GM10266 (cell line): Measurements from ENCODE around the gene JAKMIP3.

Source experiments
- DNase-seq: peaks from one replicate; pipeline ENCODE4 v3.0.0; 2012; ENCODE audit errors: extremely low spot score
- TF ChIP-seq, protein P1 (sequence below): IDR thresholded peaks from 2 replicates; pipeline ENCODE4 v1.5.1; 2012; ENCODE audit warnings: mild to moderate bottlenecking, low read depth; ENCODE audit not compliant: control insufficient read depth, insufficient read depth; ENCODE audit errors: missing control alignments

The JAKMIP3 gene

GRCh38 chr10:132112611-132113010 is 46.9 kb downstream of the JAKMIP3 start:
- no peak for DNase-seq
- TF ChIP-seq, protein P1, sequence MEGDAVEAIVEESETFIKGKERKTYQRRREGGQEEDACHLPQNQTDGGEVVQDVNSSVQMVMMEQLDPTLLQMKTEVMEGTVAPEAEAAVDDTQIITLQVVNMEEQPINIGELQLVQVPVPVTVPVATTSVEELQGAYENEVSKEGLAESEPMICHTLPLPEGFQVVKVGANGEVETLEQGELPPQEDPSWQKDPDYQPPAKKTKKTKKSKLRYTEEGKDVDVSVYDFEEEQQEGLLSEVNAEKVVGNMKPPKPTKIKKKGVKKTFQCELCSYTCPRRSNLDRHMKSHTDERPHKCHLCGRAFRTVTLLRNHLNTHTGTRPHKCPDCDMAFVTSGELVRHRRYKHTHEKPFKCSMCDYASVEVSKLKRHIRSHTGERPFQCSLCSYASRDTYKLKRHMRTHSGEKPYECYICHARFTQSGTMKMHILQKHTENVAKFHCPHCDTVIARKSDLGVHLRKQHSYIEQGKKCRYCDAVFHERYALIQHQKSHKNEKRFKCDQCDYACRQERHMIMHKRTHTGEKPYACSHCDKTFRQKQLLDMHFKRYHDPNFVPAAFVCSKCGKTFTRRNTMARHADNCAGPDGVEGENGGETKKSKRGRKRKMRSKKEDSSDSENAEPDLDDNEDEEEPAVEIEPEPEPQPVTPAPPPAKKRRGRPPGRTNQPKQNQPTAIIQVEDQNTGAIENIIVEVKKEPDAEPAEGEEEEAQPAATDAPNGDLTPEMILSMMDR, result no peak

DNA sequence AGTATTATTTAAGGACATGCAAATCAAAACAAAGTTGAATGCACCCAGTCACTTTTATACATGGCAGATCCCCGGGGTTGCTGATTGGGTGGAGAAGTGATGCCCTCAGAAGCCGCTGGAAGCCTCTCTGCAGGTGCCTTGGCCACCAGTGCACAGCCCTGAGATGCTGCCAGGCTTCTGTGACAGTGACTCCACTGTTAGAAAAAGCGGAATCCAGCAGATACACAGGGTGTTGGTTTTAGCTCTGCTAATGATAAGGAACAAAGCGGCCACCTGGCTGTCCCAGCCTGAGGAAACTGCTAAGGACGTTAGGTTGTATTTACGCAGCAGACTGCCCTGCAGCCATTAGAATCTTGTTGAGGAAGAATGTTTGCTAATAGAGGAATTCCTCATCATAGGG is 47.5 kb downstream of the JAKMIP3 start:
- TF ChIP-seq, protein P1, result no peak
- DNase-seq, result no peak

- no peak for DNase-seq
- TF ChIP-seq, protein P1, result no peak
These were observed 48.1 kb downstream of the JAKMIP3 start for GRCh38 chr10:132113766-132114365.

- TF ChIP-seq, protein P1, result no peak
- DNase-seq, result no peak
These were observed 49.3 kb downstream of the JAKMIP3 start for GRCh38 chr10:132114953-132115520.
